GM12878 (cell line): ENCODE data around the gene SEMA7A. TPM values are rescaled to one million over a fixed set of nuclear protein-coding genes. Genes with fewer than 3 reads are reported as not detected.

Experiments
- CUX1 ChIP-seq: IDR thresholded peaks from 2 replicates; pipeline ENCODE4 v1.6.1; 2012; ENCODE audit warnings: improper control_type of control experiment, low read depth, low read length; ENCODE audit not compliant: insufficient replicate concordance
- EZH2 ChIP-seq: IDR thresholded peaks from 2 replicates; pipeline ENCODE4 v1.6.1; 2012; ENCODE audit warnings: low read depth, mild to moderate bottlenecking, control low read depth, inconsistent platforms, low read length, borderline replicate concordance; ENCODE audit not compliant: control insufficient read depth
- GABPA ChIP-seq: IDR thresholded peaks from 2 replicates; pipeline ENCODE4 v1.6.1; 2014; ENCODE audit warnings: antibody characterized with exemption, low read depth, mild to moderate bottlenecking, inconsistent platforms
- MEF2A ChIP-seq: IDR thresholded peaks from 2 replicates; pipeline ENCODE4 v1.6.1; 2011; ENCODE audit warnings: low read depth, mild to moderate bottlenecking, low read length, moderate library complexity; ENCODE audit not compliant: insufficient read depth
- POLR2A ChIP-seq: IDR thresholded peaks from 2 replicates; pipeline ENCODE4 v1.6.1; 2011; ENCODE audit warnings: low read depth, mild to moderate bottlenecking, low read length
- SIN3A ChIP-seq: IDR thresholded peaks from 2 replicates; pipeline ENCODE4 v1.6.1; 2012; ENCODE audit warnings: low read depth, low read length, improper control_type of control experiment
- SMARCA5 ChIP-seq: fragments of 450-650 bp; IDR thresholded peaks from 2 replicates; pipeline ENCODE4 v1.6.1; 2017; ENCODE audit warnings: mild to moderate bottlenecking
- SRF ChIP-seq, 2 experiments: IDR thresholded peaks; 2 replicates each; pipeline ENCODE4 v1.6.1; 2011; ENCODE audit warnings: low read depth in 2 of 2, low read length in 2 of 2, mild to moderate bottlenecking in 1 of 2, moderate library complexity in 1 of 2
- SUPT20H ChIP-seq: IDR thresholded peaks from 2 replicates; pipeline ENCODE4 v1.6.1; 2011; ENCODE audit warnings: low read depth, mild to moderate bottlenecking, low read length, moderate library complexity, borderline replicate concordance; ENCODE audit not compliant: control insufficient read depth
- polyA plus RNA-seq, 11 experiments: library from polyadenylated mRNA; depleted of rRNA in 4 of 11; unstranded in 6 of 11; stranded (reverse) in 5 of 11; fragments of >200 nt; fragmentation: Nextera tagmentation in 4 of 11; fragmentation: Illumina TruSeq in 1 of 11; extraction: Ambion mirVana in 4 of 11; extraction: Trizol in 1 of 11; gene quantifications; 1 replicate in 1 of 11; 2 replicates in 10 of 11; pipeline versions ENCODE4 v1.2.1 to v1.2.3, GENCODE V29; 2011 to 2016; ENCODE audit warnings: inconsistent platforms in 2 of 11, missing spikeins in 2 of 11, low read depth in 1 of 11
- total RNA-seq, 4 experiments: library from RNA; depleted of rRNA in 3 of 4; stranded (reverse); fragments of >200 nt in 3 of 4; fragmentation: Illumina TruSeq in 1 of 4; extraction: Trizol in 1 of 4; gene quantifications; 2 replicates each; pipeline versions ENCODE4 v1.2.1 to v1.2.3, GENCODE V29; 2013 to 2021

SEMA7A gene
- total and polyA plus RNA-seq, 10 of the 15 experiments (the other 5 are each of a cell fraction or from before 2014, with no cell fraction given) = 0.08 to 112 (median 53.5) TPM

DNA sequence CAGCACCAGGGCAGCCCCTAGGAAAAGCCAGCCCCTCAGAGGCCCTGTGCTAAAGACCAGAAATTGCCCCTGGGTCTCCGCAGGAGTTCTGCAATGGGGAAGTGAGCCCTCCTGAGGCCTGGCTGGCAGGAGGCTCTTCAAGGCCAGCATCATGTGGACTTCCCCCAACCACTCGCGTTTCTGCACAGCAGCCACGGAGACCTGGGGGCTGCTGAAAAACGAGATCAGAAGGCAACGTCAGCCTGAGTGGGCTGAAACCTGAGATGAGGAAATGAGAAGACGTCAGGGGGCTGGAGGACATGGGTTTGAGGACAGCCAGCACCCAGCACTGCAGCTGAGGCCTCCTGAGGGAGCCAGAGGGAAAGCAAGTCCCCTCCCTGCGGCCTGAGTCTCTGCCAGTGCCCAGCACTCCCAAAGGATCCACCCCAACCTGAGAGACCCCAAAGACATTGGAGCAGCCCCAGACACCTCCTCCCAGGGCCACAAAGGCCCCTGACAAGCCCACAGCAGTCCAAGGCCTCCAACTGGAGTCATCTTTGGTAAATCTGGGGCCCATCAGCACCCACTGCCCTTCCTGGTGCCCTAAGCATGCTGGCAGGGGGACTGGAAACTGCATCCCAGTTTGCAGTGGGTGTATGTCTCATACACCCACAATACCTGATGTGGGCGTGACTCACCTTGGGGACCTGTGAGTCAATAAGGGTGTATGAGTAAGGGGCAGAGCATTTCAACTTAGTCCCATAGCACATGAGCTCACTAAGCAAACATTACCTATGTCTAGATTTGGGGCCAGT, 37.1 kb downstream of the SEMA7A start (continued):
- peak; percentile 47 for TF ChIP-seq CUX1
- TF ChIP-seq SMARCA5 = peak; percentile 92
- peak; percentile 70; the same call in 1 of the 2 replicates for TF ChIP-seq MEF2A
- no peak for TF ChIP-seq EZH2
- no peak for TF ChIP-seq POLR2A
- TF ChIP-seq SRF (IDR thresholded peaks at IDR 0.05; ENCODE audit: low read depth in 2 of 2, low read length in 2 of 2) = no peak
- TF ChIP-seq SIN3A = peak; percentile 65; the same call in 1 of the 2 replicates
- TF ChIP-seq SUPT20H = no peak
- no peak for TF ChIP-seq GABPA
